Transverse colon (tissue), 4 donors: ENCODE results near the gene HCRTR1. TPM values are rescaled to one million over a fixed set of nuclear protein-coding genes. Genes with fewer than 3 reads are reported as not detected.

Experiments used
- DNase-seq: peaks from one replicate; pipeline ENCODE4 v3.0.0-alpha.2; 2019
- H3K27ac ChIP-seq, 4 donors: fragments of 200-600 bp; sonication (generic); 2 replicates each; pipeline ENCODE4 v1.5.1; 2016 to 2018; ENCODE audit warnings: inconsistent platforms in 4 of 4
- H3K27me3 ChIP-seq: fragments of 200-600 bp; sonication (generic); 2 replicates; pipeline ENCODE4 v1.5.1; 2017; ENCODE audit warnings: inconsistent platforms
- H3K36me3 ChIP-seq, 4 donors: fragments of 200-600 bp; sonication (generic); 2 replicates each; pipeline ENCODE4 v1.5.1; 2017 to 2019; ENCODE audit warnings: inconsistent platforms in 4 of 4
- H3K4me1 ChIP-seq, 4 donors: fragments of 200-600 bp; sonication (generic); 2 replicates each; pipeline ENCODE4 v1.5.1; 2017 to 2020; ENCODE audit warnings: inconsistent platforms in 4 of 4
- H3K4me3 ChIP-seq, 4 donors: fragments of 200-600 bp; sonication (generic); 1 replicate in 1 of 4; 2 replicates in 3 of 4; pipeline versions ENCODE4 v1.5.1 to v1.6.1; 2017 to 2019; ENCODE audit warnings: inconsistent platforms in 4 of 4
- H3K9me3 ChIP-seq, 2 donors: fragments of 200-600 bp; sonication (generic); 2 replicates each; pipeline ENCODE4 v1.5.1; 2017 to 2019; ENCODE audit warnings: inconsistent platforms in 2 of 2
- EP300 ChIP-seq: sonication (generic); formaldehyde crosslinking; IDR thresholded peaks from one replicate; pipeline ENCODE4 v1.6.1; 2017; ENCODE audit warnings: antibody characterized with exemption, low read depth
- POLR2A ChIP-seq: fragments of 450-650 bp; IDR thresholded peaks from one replicate; pipeline ENCODE4 v1.6.1; 2016; ENCODE audit warnings: antibody characterized with exemption, mild to moderate bottlenecking, moderate library complexity
- POLR2AphosphoS5 ChIP-seq, 3 donors: sonication (generic); formaldehyde crosslinking; IDR thresholded peaks; one replicate each; pipeline ENCODE4 v1.6.1; 2016; ENCODE audit warnings: antibody characterized with exemption in 3 of 3
- WGBS, 2 donors: methylation state at CpG; one replicate each; pipeline ENCODE4 v1.1.5; 2018; ENCODE audit warnings: low coverage in 1 of 2; 5-methylcytosine and 5-hydroxymethylcytosine counted together
- in situ Hi-C, 4 donors: fragments of 200-750 bp; cut with MboI; loops; one replicate each; pipeline versions ENCODE4 v1.15.0 to v1.15.1; 2017; ENCODE audit warnings: low sequenced_read_pairs in 3 of 4, low pct_ligation_motif_present in 1 of 4, low pct_unique_long_range_greater_than_20kb in 1 of 4
- intact Hi-C: fragments of 100-400 bp; cut with DNase I; formaldehyde crosslinking; loops from one replicate; pipeline ENCODE4 v1.15.1; 2023; ENCODE audit warnings: low total_unique reads
- total RNA-seq, 4 donors: library from RNA; depleted of rRNA; stranded (reverse); fragments of >200 nt; gene quantifications; one replicate each; pipeline ENCODE4 v1.1.0, GENCODE V29; 2016
- TF ChIP-seq, protein P1 (sequence below), 5 experiments: fragments of 200-600 bp in 3 of 5; fragments of 450-650 bp in 2 of 5; sonication (generic) in 3 of 5; IDR thresholded peaks; 1 replicate in 2 of 5; 2 replicates in 3 of 5; pipeline ENCODE4 v1.5.1; 2016 to 2017; ENCODE audit warnings: antibody characterized with exemption in 5 of 5, inconsistent platforms in 3 of 5, mild to moderate bottlenecking in 2 of 5, moderate library complexity in 1 of 5

HCRTR1 gene
- total RNA-seq, 4 donors from 2014 or later, result 0.48 TPM; not detected in 3

DNA sequence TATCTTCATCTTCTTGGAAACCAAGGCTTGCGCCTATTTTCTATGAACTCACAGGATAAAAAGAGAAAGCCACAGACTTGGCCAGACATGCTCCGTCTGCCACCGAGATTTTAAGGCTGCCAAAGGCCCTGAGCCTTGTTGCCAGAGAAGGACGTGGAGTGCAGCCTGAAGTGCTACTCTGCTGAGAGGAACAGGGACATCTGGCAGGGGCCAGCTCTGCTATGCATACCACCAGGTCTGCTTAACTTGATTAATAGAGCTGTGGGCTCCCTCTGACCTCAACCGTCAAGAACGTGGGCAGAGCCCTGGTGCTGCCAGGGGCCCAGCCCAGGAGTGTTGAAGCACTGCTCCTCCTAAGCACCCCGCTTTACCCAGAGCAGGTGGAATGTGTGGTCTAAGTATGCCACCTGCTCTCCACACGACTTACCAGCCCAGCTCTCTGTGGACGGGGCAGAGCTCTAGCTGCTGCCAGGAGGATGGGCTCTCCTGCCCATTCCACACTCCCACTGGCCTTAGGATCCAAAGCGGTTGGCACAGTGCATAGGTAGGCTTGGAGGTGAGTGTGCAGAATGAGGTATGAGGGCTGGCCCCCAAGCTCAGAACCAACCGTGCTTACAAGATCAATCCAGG lies 10.6 kb downstream of the HCRTR1 start:
- H3K36me3 ChIP-seq, result peaks cover 0 to 27% (median 9%) of the 10 kb centered on the region in 4 donors
- peak overlapping the region; percentile 30 to 60 (median 46) for H3K27ac ChIP-seq
- no peak for DNase-seq

DNA sequence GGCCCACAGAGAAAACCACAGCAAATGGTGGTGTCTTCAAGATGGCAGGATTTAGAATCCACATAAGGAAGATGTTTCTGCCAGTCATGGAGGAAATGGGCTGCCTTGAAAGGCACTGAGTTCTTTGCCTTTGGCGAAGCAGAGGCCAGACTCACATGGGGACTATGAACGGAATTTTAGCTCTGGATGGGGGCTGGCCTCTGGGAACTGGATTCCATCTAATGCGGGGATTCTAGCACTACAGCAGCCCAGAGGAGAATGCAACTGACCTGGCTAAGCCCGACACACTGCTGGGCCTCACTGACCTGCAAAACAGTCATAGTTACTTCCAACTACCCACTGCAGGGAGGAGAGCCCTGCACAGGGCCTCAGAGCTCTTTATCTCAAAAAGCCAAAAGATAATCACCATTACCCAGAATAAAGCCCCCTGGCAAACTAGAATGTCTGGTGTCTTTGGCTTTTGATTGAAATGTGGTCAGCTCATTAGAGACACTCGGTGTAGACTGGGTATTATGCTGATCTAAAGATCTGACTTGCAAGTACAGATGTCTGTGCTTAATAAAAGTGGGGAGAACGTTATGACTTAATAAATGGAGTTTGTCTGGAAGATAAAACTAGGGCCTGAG lies 11.6 kb downstream of the HCRTR1 start:
- intact Hi-C loops, result no loop called here
- TF ChIP-seq, protein P1, sequence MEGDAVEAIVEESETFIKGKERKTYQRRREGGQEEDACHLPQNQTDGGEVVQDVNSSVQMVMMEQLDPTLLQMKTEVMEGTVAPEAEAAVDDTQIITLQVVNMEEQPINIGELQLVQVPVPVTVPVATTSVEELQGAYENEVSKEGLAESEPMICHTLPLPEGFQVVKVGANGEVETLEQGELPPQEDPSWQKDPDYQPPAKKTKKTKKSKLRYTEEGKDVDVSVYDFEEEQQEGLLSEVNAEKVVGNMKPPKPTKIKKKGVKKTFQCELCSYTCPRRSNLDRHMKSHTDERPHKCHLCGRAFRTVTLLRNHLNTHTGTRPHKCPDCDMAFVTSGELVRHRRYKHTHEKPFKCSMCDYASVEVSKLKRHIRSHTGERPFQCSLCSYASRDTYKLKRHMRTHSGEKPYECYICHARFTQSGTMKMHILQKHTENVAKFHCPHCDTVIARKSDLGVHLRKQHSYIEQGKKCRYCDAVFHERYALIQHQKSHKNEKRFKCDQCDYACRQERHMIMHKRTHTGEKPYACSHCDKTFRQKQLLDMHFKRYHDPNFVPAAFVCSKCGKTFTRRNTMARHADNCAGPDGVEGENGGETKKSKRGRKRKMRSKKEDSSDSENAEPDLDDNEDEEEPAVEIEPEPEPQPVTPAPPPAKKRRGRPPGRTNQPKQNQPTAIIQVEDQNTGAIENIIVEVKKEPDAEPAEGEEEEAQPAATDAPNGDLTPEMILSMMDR (IDR thresholded peaks at IDR 0.05), result no peak
- TF ChIP-seq POLR2AphosphoS5 (IDR thresholded peaks at IDR 0.05) (no peak), EP300 (no peak), POLR2A (no peak)
- DNase-seq, result no peak
- Histone ChIP-seq H3K36me3 (peaks cover 0 to 27% (median 9%) of the 10 kb centered on the region in 4 donors), H3K4me3 (no peak overlapping the region), H3K4me1 (peaks cover 9 to 31% (median 21%) of the 10 kb centered on the region in 4 donors), H3K9me3 (no peaks in the 10 kb centered on the region), H3K27ac (peak overlapping the region in 1 of 4 donors; percentile 37), H3K27me3 (no peaks in the 10 kb centered on the region)
- in situ Hi-C loops, result no loop called here
- 90 to 91% methylated on average over 2 to 6 of the region's 6 CpGs for WGBS, 2 donors

More for the DNA sequence above, 10.6 kb downstream of the HCRTR1 start:
- 80% methylated on average over 1 to 11 of the region's 11 CpGs for WGBS, 2 donors
- in situ Hi-C loops, result no loop called here
- H3K9me3 ChIP-seq, result no peaks in the 10 kb centered on the region
- TF ChIP-seq, protein P1 (IDR thresholded peaks at IDR 0.05), result no peak
- TF ChIP-seq POLR2A, result no peak
- TF ChIP-seq POLR2AphosphoS5 (IDR thresholded peaks at IDR 0.05), result no peak
- no peak for TF ChIP-seq EP300
- no peak overlapping the region for H3K4me3 ChIP-seq
- peaks cover 8 to 26% (median 20%) of the 10 kb centered on the region in 4 donors for H3K4me1 ChIP-seq
- intact Hi-C loops, result no loop called here
- no peaks in the 10 kb centered on the region for H3K27me3 ChIP-seq

DNA sequence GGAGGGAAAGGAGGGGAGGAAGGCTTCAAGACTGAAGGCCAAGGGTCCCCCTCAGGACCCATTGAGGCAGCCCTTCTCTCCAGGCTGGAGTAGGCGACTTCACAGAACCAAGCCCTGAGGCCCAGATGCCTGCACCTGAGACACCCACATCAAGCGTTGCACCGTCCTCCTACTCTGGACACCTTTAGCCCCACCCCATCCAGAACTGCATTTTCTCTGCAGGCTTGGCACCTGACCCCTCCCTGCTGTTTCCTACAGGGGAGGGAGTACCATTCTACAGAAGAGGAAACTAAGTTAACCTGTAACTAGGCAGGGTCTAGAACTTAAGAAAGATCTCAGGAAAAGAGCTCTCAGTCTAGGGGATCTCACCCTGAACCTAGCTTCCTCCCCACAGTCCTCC lies 15.2 kb downstream of the HCRTR1 start:
- TF ChIP-seq, protein P1 (IDR thresholded peaks at IDR 0.05), result no peak
- TF ChIP-seq EP300 (no peak), POLR2AphosphoS5 (IDR thresholded peaks at IDR 0.05) (no peak), POLR2A (no peak)
- peak overlapping the region; percentile 26 to 63 (median 33) for H3K27ac ChIP-seq
- 68% methylated on average over 3 of the region's 3 CpGs; no CpG with 5 or more reads in 1 of the 2 donors for WGBS, 2 donors
- no peaks in the 10 kb centered on the region for H3K27me3 ChIP-seq
- in situ Hi-C loops (no loop called here), intact Hi-C loops (no loop called here)
- no peak overlapping the region for H3K4me3 ChIP-seq
- H3K9me3 ChIP-seq, result no peaks in the 10 kb centered on the region
- peak; percentile 56 for DNase-seq
- H3K36me3 ChIP-seq, result peaks cover 0 to 27% (median 9%) of the 10 kb centered on the region in 4 donors
- H3K4me1 ChIP-seq, result peaks cover 2 to 38% (median 18%) of the 10 kb centered on the region in 4 donors

DNA sequence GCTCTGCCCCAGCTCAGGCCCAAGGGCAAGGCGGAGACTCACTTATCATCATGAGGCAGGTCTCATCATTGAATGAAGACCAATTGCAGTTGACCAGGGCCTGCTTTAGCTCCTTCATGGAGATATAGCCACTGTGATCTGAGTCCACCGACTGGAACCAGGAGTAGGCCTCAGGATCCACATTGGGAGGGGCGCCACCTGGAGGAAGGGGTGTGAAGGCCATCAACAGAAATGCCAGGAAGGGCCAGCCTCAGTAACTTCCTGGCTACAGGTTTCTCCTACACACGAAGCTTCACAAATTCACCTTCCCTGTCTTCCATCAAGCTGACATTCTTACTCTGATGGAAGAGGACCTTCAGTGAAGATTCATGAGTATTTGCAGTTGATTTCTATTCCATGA lies 15.6 kb downstream of the HCRTR1 start:
- in situ Hi-C loops, result no loop called here
- Histone ChIP-seq H3K27ac (peak overlapping the region; percentile 26 to 63 (median 33)), H3K36me3 (peaks cover 0 to 27% (median 8%) of the 10 kb centered on the region in 4 donors), H3K9me3 (no peaks in the 10 kb centered on the region), H3K4me3 (no peak overlapping the region), H3K27me3 (no peaks in the 10 kb centered on the region), H3K4me1 (peaks cover 6 to 38% (median 19%) of the 10 kb centered on the region in 4 donors)
- peak; percentile 70 for DNase-seq
- 55 to 56% methylated on average over 2 to 4 of the region's 4 CpGs for WGBS, 2 donors
- TF ChIP-seq POLR2AphosphoS5 (IDR thresholded peaks at IDR 0.05), result no peak
- TF ChIP-seq, protein P1 (IDR thresholded peaks at IDR 0.05), result peak; percentile 33 to 61 (median 49)
- intact Hi-C loops, result no loop called here
